GM12878 (cell line): ENCODE data around the gene NUP62. TPM values are rescaled to one million over a fixed set of nuclear protein-coding genes. Genes with fewer than 3 reads are reported as not detected.
"Not testable (repeated sequence)": the region's sequence is repeated elsewhere in the genome, so short reads cannot be mapped to it uniquely, and the experiment has no call there.

Experiments
- ATAC-seq: fragments of 200-7000 bp; cut with Tn5 transposase; 3 replicates; pipeline ENCODE4 v1.9.1; 2020; ENCODE audit warnings: mild to moderate bottlenecking, moderate library complexity
- BruUV-seq: library from RNA; stranded (reverse); fragments of 400-500 nt; replicated peaks from 2 replicates; lab custom pipeline; 2021; lab: Mats Ljungman, UMichigan
- CTCF ChIA-PET: fragments of 300-600 bp; sonication (Branson Sonifier 250); formaldehyde crosslinking; extraction: SDS; loops from one replicate; lab custom pipeline; 2021; ENCODE audit warnings: inconsistent platforms; lab: Yijun Ruan, JAX
- POLR2A ChIA-PET: fragments of 350-600 bp; formaldehyde crosslinking; extraction: SDS; loops from one replicate; lab custom pipeline; 2021; ENCODE audit warnings: inconsistent platforms; lab: Charles Lee
- RAD21 ChIA-PET: fragments of 300-600 bp; sonication (Branson Sonifier 250); formaldehyde crosslinking; loops from one replicate; lab custom pipeline; 2023; ENCODE audit warnings: antibody characterized with exemption; ENCODE audit not compliant: unreplicated experiment; lab: Charles Lee
- SMC1A ChIA-PET: fragments of 300-600 bp; sonication (Branson Sonifier 250); formaldehyde crosslinking; loops from one replicate; lab custom pipeline; 2023; ENCODE audit not compliant: unreplicated experiment, uncharacterized antibody; lab: Charles Lee
- DNase-seq: peaks from one replicate; pipeline ENCODE4 v3.0.0-alpha.2; 2011; ENCODE audit warnings: low read depth, low spot score
- FAIRE-seq: peaks from 3 replicates; lab custom pipeline; 2011; peaks lifted over from hg19 to GRCh38; lab: Jason Lieb, UNC
- H2AFZ ChIP-seq: 2 replicates; pipeline ENCODE4 v1.6.0; 2011; ENCODE audit warnings: low read depth, low read length, control low read depth; ENCODE audit not compliant: control insufficient read depth
- H3K27ac ChIP-seq: 2 replicates; pipeline ENCODE4 v1.5.1; 2011; ENCODE audit warnings: control low read depth; ENCODE audit not compliant: control insufficient read depth, insufficient read depth
- H3K27me3 ChIP-seq, 2 experiments: replicated peaks in 1 of 2; 2 replicates each; pipeline versions ENCODE4 v1.6.0 to v1.6.1; 2011; ENCODE audit warnings: low read length in 1 of 2; ENCODE audit not compliant: control insufficient read depth in 2 of 2, insufficient read depth in 2 of 2
- H3K36me3 ChIP-seq, 2 experiments: 2 replicates each; pipeline ENCODE4 v1.5.1; 2011; ENCODE audit warnings: low read length in 1 of 2; ENCODE audit not compliant: control insufficient read depth in 2 of 2, insufficient read depth in 2 of 2
- H3K4me1 ChIP-seq: 2 replicates; pipeline ENCODE4 v1.6.1; 2011; ENCODE audit warnings: mild to moderate bottlenecking, low read length, moderate library complexity, mixed read lengths; ENCODE audit not compliant: control insufficient read depth, insufficient read depth
- H3K4me2 ChIP-seq: 2 replicates; pipeline ENCODE4 v1.6.0; 2011; ENCODE audit warnings: control low read depth; ENCODE audit not compliant: control insufficient read depth, insufficient read depth
- H3K4me3 ChIP-seq: fragments of 200-600 bp; sonication (generic); 2 replicates; pipeline ENCODE4 v1.5.1; 2016
- H3K79me2 ChIP-seq: 2 replicates; pipeline ENCODE4 v1.6.0; 2011; ENCODE audit warnings: low read length; ENCODE audit not compliant: control insufficient read depth, insufficient read depth
- H3K9ac ChIP-seq: 2 replicates; pipeline ENCODE4 v1.8.0; 2011; ENCODE audit warnings: low read length, control low read depth, mixed read lengths; ENCODE audit not compliant: control insufficient read depth, insufficient read depth
- H3K9me3 ChIP-seq: replicated peaks from 3 replicates; pipeline ENCODE4 v1.5.1; 2011; ENCODE audit warnings: mild to moderate bottlenecking, low read length; ENCODE audit not compliant: control insufficient read depth, insufficient read depth
- H4K20me1 ChIP-seq: 2 replicates; pipeline ENCODE4 v1.6.0; 2011; ENCODE audit not compliant: control insufficient read depth, insufficient read depth
- WGBS: methylation state at CpG from one replicate; pipeline ENCODE4 v1.1.6; 2016; ENCODE audit warnings: low lambda C conversion rate; ENCODE audit not compliant: insufficient replicate concordance, insufficient coverage; ENCODE audit errors: missing lambda C conversion rate; 5-methylcytosine and 5-hydroxymethylcytosine counted together
- in situ Hi-C: fragments of 300-500 bp; cut with MboI; formaldehyde crosslinking; loops from 9 replicates; pipeline ENCODE4 v1.14.3; 2018; ENCODE audit warnings: mixed read lengths
- intact Hi-C: fragments of 100-400 bp; cut with micrococcal nuclease; formaldehyde crosslinking; loops from one replicate; pipeline ENCODE4 v1.14.2; 2022; ENCODE audit not compliant: unreplicated experiment
- polyA plus RNA-seq, 11 experiments: library from polyadenylated mRNA; depleted of rRNA in 4 of 11; unstranded in 6 of 11; stranded (reverse) in 5 of 11; fragments of >200 nt; fragmentation: Nextera tagmentation in 4 of 11; fragmentation: Illumina TruSeq in 1 of 11; extraction: Ambion mirVana in 4 of 11; extraction: Trizol in 1 of 11; gene quantifications; 1 replicate in 1 of 11; 2 replicates in 10 of 11; pipeline versions ENCODE4 v1.2.1 to v1.2.3, GENCODE V29; 2011 to 2016; ENCODE audit warnings: inconsistent platforms in 2 of 11, missing spikeins in 2 of 11, low read depth in 1 of 11
- total RNA-seq, 4 experiments: library from RNA; depleted of rRNA in 3 of 4; stranded (reverse); fragments of >200 nt in 3 of 4; fragmentation: Illumina TruSeq in 1 of 4; extraction: Trizol in 1 of 4; gene quantifications; 2 replicates each; pipeline versions ENCODE4 v1.2.1 to v1.2.3, GENCODE V29; 2013 to 2021

NUP62 gene
- total and polyA plus RNA-seq, 10 of the 15 experiments (the other 5 are each of a cell fraction or from before 2014, with no cell fraction given): 19.5 to 110 (median 66.9) TPM

DNA sequence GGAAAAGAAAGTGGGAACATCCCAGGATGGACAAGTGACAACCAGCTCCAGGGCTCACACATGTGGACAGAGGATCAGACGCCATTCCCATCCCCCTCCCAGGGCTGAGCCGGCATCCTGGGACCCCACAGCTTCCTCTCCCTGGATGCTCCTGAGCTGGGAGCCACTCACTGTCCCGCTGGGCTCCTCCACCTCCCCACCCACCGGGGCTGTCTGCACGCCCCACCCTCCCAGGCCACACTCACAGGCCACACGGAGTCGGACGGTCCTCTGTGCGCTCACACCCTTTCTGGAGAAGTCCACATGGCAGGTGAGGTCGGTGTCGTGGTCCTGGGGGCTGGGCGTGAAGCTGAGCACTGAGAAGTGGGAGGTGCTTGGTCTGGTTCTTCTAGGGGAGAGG lies 30.6 kb upstream of the NUP62 start:
- H4K20me1 ChIP-seq, in situ Hi-C loops, RAD21 ChIA-PET, H3K9ac ChIP-seq, H3K36me3 ChIP-seq, intact Hi-C loops, SMC1A ChIA-PET, ATAC-seq, H3K9me3 ChIP-seq, DNase-seq, H3K4me3 ChIP-seq, CTCF ChIA-PET, H3K4me1 ChIP-seq, H3K27me3 ChIP-seq, H2AFZ ChIP-seq, FAIRE-seq, H3K27ac ChIP-seq, BruUV-seq, H3K79me2 ChIP-seq, POLR2A ChIA-PET, H3K4me2 ChIP-seq: not testable (repeated sequence)
- no CpG with 5 or more reads among the region's 12 CpGs for WGBS

DNA sequence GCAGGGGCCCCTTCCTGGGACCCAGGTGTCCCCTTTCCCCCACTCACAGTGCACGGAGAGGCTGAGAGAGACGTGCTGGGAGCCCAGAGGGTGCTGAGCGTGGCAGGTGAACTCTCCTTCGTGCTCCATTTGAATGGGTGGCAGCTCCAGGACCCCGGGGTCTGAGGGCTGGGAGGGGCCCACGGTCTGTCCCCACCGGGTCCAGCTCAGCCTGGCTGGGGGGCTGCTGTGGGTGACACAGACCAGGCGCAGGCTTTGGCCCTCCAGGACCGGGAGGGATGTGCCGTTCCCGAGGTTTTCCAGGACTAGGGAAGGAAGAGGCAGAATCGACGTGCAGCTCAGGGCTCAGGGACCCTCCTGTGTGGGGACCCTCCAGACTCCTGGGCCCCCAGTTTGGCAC lies 29.3 kb upstream of the NUP62 start:
- H3K27me3 ChIP-seq, H3K27ac ChIP-seq, H3K4me1 ChIP-seq, H3K4me3 ChIP-seq, POLR2A ChIA-PET, H3K36me3 ChIP-seq, CTCF ChIA-PET, H3K4me2 ChIP-seq, intact Hi-C loops, in situ Hi-C loops, DNase-seq, BruUV-seq, H3K79me2 ChIP-seq, RAD21 ChIA-PET, H3K9me3 ChIP-seq, H2AFZ ChIP-seq, ATAC-seq, H4K20me1 ChIP-seq, H3K9ac ChIP-seq, FAIRE-seq: not testable (repeated sequence)
- 8% methylated on average over 13 of the region's 13 CpGs for WGBS
- SMC1A ChIA-PET: interaction anchor here (1.4 kb wide), 1 partner anchor 20 kb away, joined by 5 read pairs; no protein-coding TSS in a partner anchor

DNA sequence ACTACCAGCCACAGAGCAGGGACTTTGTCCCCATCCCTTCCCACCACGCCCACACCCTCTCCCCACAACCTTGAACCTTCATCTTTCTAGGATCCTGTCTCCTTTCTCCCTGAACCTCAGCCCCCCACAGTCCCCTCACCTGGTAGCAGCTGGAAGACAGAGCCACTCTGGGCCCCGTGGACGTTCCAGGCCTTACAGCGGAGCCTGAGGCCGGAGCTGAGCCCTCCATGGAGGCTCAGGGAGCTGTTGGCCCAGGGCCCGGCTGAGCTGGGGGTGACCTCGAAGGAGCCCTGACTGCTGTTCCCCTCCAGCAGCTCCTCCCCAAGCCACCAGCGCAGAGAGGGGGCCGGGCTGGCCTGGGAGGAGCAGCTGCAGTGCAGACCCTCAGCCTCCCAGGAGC lies 28.8 kb upstream of the NUP62 start:
- SMC1A ChIA-PET: interaction anchor here (0.6 to 1.4 kb wide), 2 partner anchors 19 to 118 kb away, joined by 3 to 5 read pairs; no protein-coding TSS in a partner anchor
- intact Hi-C loops, CTCF ChIA-PET: not testable (repeated sequence)

More for the DNA sequence above, 28.8 kb upstream of the NUP62 start:
- H3K4me3 ChIP-seq, in situ Hi-C loops, H4K20me1 ChIP-seq, POLR2A ChIA-PET, H3K4me2 ChIP-seq, DNase-seq, H3K9me3 ChIP-seq, FAIRE-seq, ATAC-seq, H3K27me3 ChIP-seq, H3K79me2 ChIP-seq, H3K27ac ChIP-seq, BruUV-seq, H2AFZ ChIP-seq, H3K36me3 ChIP-seq, RAD21 ChIA-PET, H3K9ac ChIP-seq: not testable (repeated sequence)
- 32% methylated on average over 9 of the region's 9 CpGs for WGBS
- H3K4me1 ChIP-seq: peaks cover 13% of the 10 kb centered on the region
